Endothelial cell of umbilical vein (primary cell): Measurements from ENCODE around the gene PTPRD.

Experiments used
- CTCF ChIP-seq, 2 donors: IDR thresholded peaks; 1 replicate in 1 of 2; 2 replicates in 1 of 2; pipeline ENCODE4 v1.5.1; 2011; ENCODE audit warnings: low read length in 2 of 2, mild to moderate bottlenecking in 2 of 2, moderate library complexity in 2 of 2, control low read depth in 1 of 2, inconsistent platforms in 1 of 2, low read depth in 1 of 2; ENCODE audit not compliant: insufficient read depth in 1 of 2; ENCODE audit errors: extremely low read depth in 1 of 2
- EZH2 ChIP-seq: IDR thresholded peaks from 2 replicates; pipeline ENCODE4 v1.6.1; 2012; ENCODE audit warnings: borderline replicate concordance, low read depth, mild to moderate bottlenecking, moderate library complexity, low read length, inconsistent platforms; ENCODE audit not compliant: severe bottlenecking
- GATA2 ChIP-seq: IDR thresholded peaks from 2 replicates; pipeline ENCODE4 v1.7.0; 2011; ENCODE audit warnings: low read depth, mild to moderate bottlenecking, moderate library complexity, mixed read lengths, low read length; ENCODE audit not compliant: insufficient read length, insufficient read depth
- JUN ChIP-seq: IDR thresholded peaks from 2 replicates; pipeline ENCODE4 v1.6.1; 2011; ENCODE audit warnings: borderline replicate concordance, low read depth; ENCODE audit not compliant: insufficient read length, insufficient read depth
- MAX ChIP-seq: IDR thresholded peaks from 2 replicates; pipeline ENCODE4 v1.6.1; 2011; ENCODE audit not compliant: insufficient read depth, insufficient read length
- POLR2A ChIP-seq: IDR thresholded peaks from 2 replicates; pipeline ENCODE4 v1.6.1; 2012; ENCODE audit warnings: low read depth, mild to moderate bottlenecking, control low read depth, low read length
- POLR2AphosphoS5 ChIP-seq: IDR thresholded peaks from 2 replicates; pipeline ENCODE4 v1.6.1; 2012; ENCODE audit warnings: low read depth, mild to moderate bottlenecking, control low read depth, low read length, moderate library complexity; ENCODE audit not compliant: insufficient read depth

DNA sequence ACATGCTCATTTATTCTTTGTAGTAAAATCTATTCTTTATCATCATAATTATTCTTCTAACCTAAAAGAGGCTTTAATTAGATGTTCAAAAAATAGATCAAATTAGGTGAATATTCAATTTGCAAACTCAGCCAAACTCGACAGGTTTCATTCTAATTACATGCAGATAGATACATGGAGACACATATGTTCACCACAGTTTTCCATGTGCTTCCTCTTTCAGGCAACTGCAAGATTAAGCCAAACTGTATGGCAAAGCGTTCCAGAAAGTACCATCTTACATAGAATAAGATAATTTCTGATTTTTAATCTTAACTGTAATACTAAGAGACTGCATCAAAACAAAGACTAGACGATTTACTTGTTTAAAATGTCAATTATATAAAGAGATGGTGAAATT is 1944.6 kb downstream of the PTPRD start:
- TF ChIP-seq CTCF (IDR thresholded peaks at IDR 0.05; ENCODE audit: extremely low read depth in 1 of 2, insufficient read depth in 1 of 2, low read depth in 1 of 2, low read length in 2 of 2) (no peak), MAX (no peak), POLR2AphosphoS5 (no peak), POLR2A (no peak), EZH2 (no peak), GATA2 (no peak), JUN (no peak)
